MCF 10A (cell line): ENCODE results near the gene HNRNPC. TPM values are rescaled to one million over a fixed set of nuclear protein-coding genes. Genes with fewer than 3 reads are reported as not detected.

Experiments used
- BruUV-seq: library from RNA; stranded (reverse); fragments of 400-500 nt; replicated peaks from 2 replicates; lab custom pipeline; 2021; lab: Mats Ljungman, UMichigan
- CTCF ChIA-PET: fragments of 300-600 bp; sonication (Branson Sonifier 250); formaldehyde crosslinking; extraction: SDS; loops from one replicate; lab custom pipeline; 2021; ENCODE audit warnings: antibody characterized with exemption, inconsistent platforms; lab: Yijun Ruan, JAX
- POLR2A ChIA-PET: fragments of 300-600, 350-650 bp; sonication (Branson Sonifier 250); formaldehyde crosslinking; extraction: SDS; loops from one replicate; lab custom pipeline; 2020; ENCODE audit warnings: antibody characterized with exemption, inconsistent platforms; lab: Yijun Ruan, JAX
- DNase-seq: peaks from one replicate; pipeline ENCODE4 v3.0.0-alpha.2; 2018; ENCODE audit not compliant: unreplicated experiment
- H3K27ac Mint-ChIP-seq: one replicate; pipeline ENCODE4 v1.8.0; 2022; ENCODE audit warnings: mild to moderate bottlenecking, low read depth, mixed read lengths; ENCODE audit not compliant: unreplicated experiment
- H3K27me3 Mint-ChIP-seq: one replicate; pipeline ENCODE4 v1.8.0; 2022; ENCODE audit warnings: mixed read lengths; ENCODE audit not compliant: insufficient read depth, unreplicated experiment
- H3K36me3 Mint-ChIP-seq: one replicate; pipeline ENCODE4 v1.8.0; 2022; ENCODE audit warnings: mild to moderate bottlenecking, moderate library complexity, mixed read lengths; ENCODE audit not compliant: insufficient read depth, unreplicated experiment
- H3K4me1 Mint-ChIP-seq: one replicate; pipeline ENCODE4 v1.8.0; 2022; ENCODE audit warnings: mixed read lengths; ENCODE audit not compliant: insufficient read depth, unreplicated experiment
- H3K4me3 Mint-ChIP-seq: one replicate; pipeline ENCODE4 v1.8.0; 2022; ENCODE audit warnings: mild to moderate bottlenecking, moderate library complexity, mixed read lengths; ENCODE audit not compliant: unreplicated experiment
- H3K9me3 Mint-ChIP-seq: one replicate; pipeline ENCODE4 v1.8.0; 2022; ENCODE audit warnings: mixed read lengths; ENCODE audit not compliant: unreplicated experiment
- CTCF ChIP-seq: fragments of 200-600 bp; IDR thresholded peaks from one replicate; pipeline ENCODE4 v1.8.0; 2022; ENCODE audit warnings: antibody characterized with exemption, mild to moderate bottlenecking; ENCODE audit not compliant: unreplicated experiment
- intact Hi-C: fragments of 100-400 bp; cut with micrococcal nuclease; formaldehyde crosslinking; loops from 2 replicates; pipeline ENCODE4 v1.14.1; 2022
- total RNA-seq: library from RNA; stranded (reverse); gene quantifications from 2 replicates; pipeline ENCODE4 v1.2.3, GENCODE V29; 2022

Gene HNRNPC
- total RNA-seq, 1 experiment from 2014 or later: 882 TPM

- DNase-seq: no peak
- BruUV-seq: no TSS peak
- POLR2A ChIA-PET: interaction anchor here (0.7 to 7.3 kb wide), 16 partner anchors 12 to 586 kb away, joined by 3 to 82 read pairs (median 5); partner anchors contain the start of genes RAB2B and TOX4
- CTCF ChIA-PET: interaction anchor here (2.4 kb wide), 1 partner anchor 26 kb away, joined by 9 read pairs; no protein-coding TSS in a partner anchor
- Mint-ChIP-seq H3K27me3 (no peaks in the 10 kb centered on the region), H3K36me3 (peaks cover 71% of the 10 kb centered on the region), H3K4me1 (peaks cover 28% of the 10 kb centered on the region), H3K9me3 (no peaks in the 10 kb centered on the region), H3K27ac (peak overlapping the region; percentile 99), H3K4me3 (peak overlapping the region; percentile 90)
- intact Hi-C loops: no loop called here
- TF ChIP-seq CTCF: no peak
Observed at GRCh38 chr14:21267431-21267845, 1.8 kb downstream of the HNRNPC start.

- H3K27ac Mint-ChIP-seq: peak overlapping the region; percentile 74
- CTCF ChIA-PET: interaction anchor here (0.7 to 1.2 kb wide), 5 partner anchors 14 to 119 kb away, joined by 3 to 4 read pairs (median 3); no protein-coding TSS in a partner anchor
- H3K36me3 Mint-ChIP-seq: peaks cover 99% of the 10 kb centered on the region
- intact Hi-C loops: loop anchor here (2.0 kb wide), 1 partner anchor 13 kb away; no protein-coding TSS in a partner anchor
- peaks cover 40% of the 10 kb centered on the region for H3K4me1 Mint-ChIP-seq
- no peaks in the 10 kb centered on the region for H3K27me3 Mint-ChIP-seq
- peak; percentile 72 for DNase-seq
- POLR2A ChIA-PET: interaction anchor here (0.7 to 7.3 kb wide), 14 partner anchors 9 to 808 kb away, joined by 3 to 82 read pairs (median 6); partner anchors contain the start of genes RPGRIP1 and SUPT16H
- BruUV-seq: no TSS peak
- H3K9me3 Mint-ChIP-seq: no peaks in the 10 kb centered on the region
- no peak for TF ChIP-seq CTCF
- H3K4me3 Mint-ChIP-seq: peak overlapping the region; percentile 90
Observed at GRCh38 chr14:21264025-21264801, 5.0 kb downstream of the HNRNPC start.

- intact Hi-C loops: loop anchor here (2.0 kb wide), 1 partner anchor 13 kb away; no protein-coding TSS in a partner anchor
- H3K4me3 Mint-ChIP-seq: peak overlapping the region; percentile 90
- H3K9me3 Mint-ChIP-seq: no peaks in the 10 kb centered on the region
- peak overlapping the region; percentile 74 for H3K27ac Mint-ChIP-seq
- DNase-seq: no peak
- peaks cover 100% of the 10 kb centered on the region for H3K36me3 Mint-ChIP-seq
- no peaks in the 10 kb centered on the region for H3K27me3 Mint-ChIP-seq
- peaks cover 48% of the 10 kb centered on the region for H3K4me1 Mint-ChIP-seq
- BruUV-seq: no TSS peak
- no peak for TF ChIP-seq CTCF
- ChIA-PET CTCF (interaction anchor here (1.9 kb wide), 1 partner anchor 10 kb away, joined by 4 read pairs; no protein-coding TSS in a partner anchor), POLR2A (interaction anchor here (1.3 to 7.3 kb wide), 6 partner anchors 8 to 807 kb away, joined by 5 to 82 read pairs (median 20); no protein-coding TSS in a partner anchor)
Observed at GRCh38 chr14:21263284-21264024, 5.8 kb downstream of the HNRNPC start.
